K562 (cell line): Measurements from ENCODE around the gene BCL11A. TPM values are rescaled to one million over a fixed set of nuclear protein-coding genes. Genes with fewer than 3 reads are reported as not detected.

ENCODE experiments used
- ATAC-seq: fragments of 200-7000 bp; cut with Tn5 transposase; 3 replicates; pipeline ENCODE4 v1.9.1; 2020; ENCODE audit warnings: moderate library complexity
- BruUV-seq: library from RNA; stranded (reverse); fragments of 400-500 nt; replicated peaks from 2 replicates; lab custom pipeline; 2021; lab: Mats Ljungman, UMichigan
- CTCF ChIA-PET: fragments of 300-600 bp; formaldehyde crosslinking; extraction: SDS; loops from one replicate; lab custom pipeline; 2021; ENCODE audit warnings: low intra/inter-chr PET ratio; lab: Yijun Ruan, JAX
- POLR2A ChIA-PET: fragments of 300-600, 350-650 bp; sonication (Branson Sonifier 250); formaldehyde crosslinking; extraction: SDS; loops from one replicate; lab custom pipeline; 2021; ENCODE audit warnings: antibody characterized with exemption, inconsistent platforms; lab: Yijun Ruan, JAX
- DNase-seq, 4 experiments: peaks; one replicate each; pipeline versions ENCODE4 v3.0.0 to v3.0.0-alpha.2; 2011 to 2018; ENCODE audit warnings: low spot score in 3 of 4, mixed read lengths in 3 of 4; ENCODE audit errors: extremely low read depth in 1 of 4
- FAIRE-seq: peaks from 2 replicates; lab custom pipeline; 2011; peaks lifted over from hg19 to GRCh38; lab: Jason Lieb, UNC
- H2AFZ ChIP-seq: 2 replicates; pipeline ENCODE4 v1.6.0; 2011; ENCODE audit warnings: low read depth, low read length, control low read depth, inconsistent platforms
- H3K27ac ChIP-seq: fragments of 200-600 bp; 3 replicates; pipeline ENCODE4 v1.8.0; 2011; ENCODE audit warnings: low read depth, mild to moderate bottlenecking, control low read depth, inconsistent platforms, low read length, moderate library complexity, mixed read lengths; ENCODE audit errors: extremely low read depth
- H3K27me3 ChIP-seq, 2 experiments: fragments of 300-600 bp in 1 of 2; 2 replicates in 1 of 2; 3 replicates in 1 of 2; pipeline versions ENCODE4 v1.6.0 to v1.8.0; 2011; ENCODE audit warnings: inconsistent platforms in 2 of 2, low read length in 2 of 2, mild to moderate bottlenecking in 1 of 2, mixed read lengths in 1 of 2, moderate library complexity in 1 of 2; ENCODE audit not compliant: control insufficient read depth in 2 of 2, insufficient read depth in 2 of 2
- H3K36me3 ChIP-seq: fragments of 300-600 bp; 3 replicates; pipeline ENCODE4 v1.8.0; 2011; ENCODE audit warnings: mild to moderate bottlenecking, low read length, inconsistent platforms; ENCODE audit not compliant: control insufficient read depth, insufficient read depth
- H3K4me1 ChIP-seq, 2 experiments: fragments of 200-600 bp in 1 of 2; replicated peaks in 1 of 2; 2 replicates in 1 of 2; 3 replicates in 1 of 2; pipeline versions ENCODE4 v1.5.1 to v1.8.0; 2011; ENCODE audit warnings: inconsistent platforms in 2 of 2, low read length in 2 of 2, mild to moderate bottlenecking in 1 of 2, mixed read lengths in 1 of 2, moderate library complexity in 1 of 2; ENCODE audit not compliant: control insufficient read depth in 2 of 2, insufficient read depth in 2 of 2
- H3K4me2 ChIP-seq: 2 replicates; pipeline ENCODE4 v1.6.1; 2011; ENCODE audit warnings: low read length, control low read depth, inconsistent platforms, mixed read lengths; ENCODE audit not compliant: insufficient read depth
- H3K4me3 ChIP-seq: fragments of 200-600 bp; sonication (generic), shearing (Covaris generic); 2 replicates; pipeline ENCODE4 v1.5.1; 2016; ENCODE audit warnings: control low read depth, inconsistent platforms
- H3K79me2 ChIP-seq: fragments of 200-600 bp; 3 replicates; pipeline ENCODE4 v1.8.0; 2011; ENCODE audit warnings: low read length, inconsistent platforms; ENCODE audit not compliant: control insufficient read depth, insufficient read depth
- H3K9ac ChIP-seq, 2 experiments: 2 replicates each; pipeline versions ENCODE4 v1.6.0 to v1.6.1; 2011; ENCODE audit warnings: low read depth in 2 of 2, low read length in 2 of 2, control low read depth in 1 of 2, inconsistent platforms in 1 of 2, mild to moderate bottlenecking in 1 of 2, mixed read lengths in 1 of 2; ENCODE audit not compliant: insufficient read depth in 1 of 2
- H3K9me1 ChIP-seq: one replicate; pipeline ENCODE4 v1.6.0; 2011; ENCODE audit warnings: inconsistent platforms, mild to moderate bottlenecking, low read length, moderate library complexity; ENCODE audit not compliant: control insufficient read depth, insufficient read depth
- H3K9me3 ChIP-seq: replicated peaks from 2 replicates; pipeline ENCODE4 v1.5.1; 2011; ENCODE audit warnings: low read depth, low read length, inconsistent platforms; ENCODE audit not compliant: control insufficient read depth, insufficient read depth
- H4K20me1 ChIP-seq: replicated peaks from 2 replicates; pipeline ENCODE4 v1.6.1; 2011; ENCODE audit warnings: low read length, inconsistent platforms, mixed read lengths; ENCODE audit not compliant: control insufficient read depth, insufficient read depth
- CBX3 ChIP-seq, 2 experiments: IDR thresholded peaks; 1 replicate in 1 of 2; 2 replicates in 1 of 2; pipeline ENCODE4 v1.6.1; 2012; ENCODE audit warnings: inconsistent platforms in 2 of 2, low read length in 2 of 2, borderline replicate concordance in 1 of 2, control low read depth in 1 of 2
- SAFB ChIP-seq: fragments of 200-400 bp; formaldehyde crosslinking; IDR thresholded peaks from 2 replicates; pipeline ENCODE4 v1.6.1; 2017; ENCODE audit warnings: low read depth, low read length, borderline replicate concordance
- SETDB1 ChIP-seq: IDR thresholded peaks from one replicate; pipeline ENCODE4 v1.6.1; 2012; ENCODE audit warnings: low read length, control low read depth, inconsistent platforms
- TARDBP ChIP-seq: fragments of 450-650 bp; IDR thresholded peaks from 2 replicates; pipeline ENCODE4 v1.6.1; 2016
- TRIM24 ChIP-seq, 2 experiments: fragments of 450-650 bp; IDR thresholded peaks; 2 replicates each; pipeline ENCODE4 v1.6.1; 2016
- ZBTB9 ChIP-seq: fragments of 450-650 bp; formaldehyde crosslinking; IDR thresholded peaks from 2 replicates; pipeline ENCODE4 v1.4.0; 2020; ENCODE audit warnings: mild to moderate bottlenecking, moderate library complexity
- ZC3H4 ChIP-seq: sonication (generic); formaldehyde crosslinking; IDR thresholded peaks from 2 replicates; pipeline ENCODE4 v1.9.0; 2021; ENCODE audit warnings: missing genetic modification reagents, borderline replicate concordance
- ZNF174 ChIP-seq: fragments of 250-450 bp; sonication (Bioruptor Pico); IDR thresholded peaks from 2 replicates; pipeline ENCODE4 v1.4.0; 2020; ENCODE audit warnings: mild to moderate bottlenecking
- ZNF512 ChIP-seq: IDR thresholded peaks from 2 replicates; pipeline ENCODE4 v1.6.1; 2016; ENCODE audit warnings: missing genetic modification characterization, missing compliant biosample characterization
- WGBS: fragments of 100-300 bp; shearing (Covaris generic); methylation state at CpG from one replicate; pipeline ENCODE4 v1.1.6; 2016; ENCODE audit warnings: low coverage, mixed read lengths; ENCODE audit not compliant: insufficient coverage; ENCODE audit errors: missing lambda C conversion rate; 5-methylcytosine and 5-hydroxymethylcytosine counted together
- in situ Hi-C: fragments of 300-500 bp; cut with MboI; formaldehyde crosslinking; loops from 4 replicates; pipeline ENCODE4 v1.15.0; 2018; ENCODE audit warnings: inconsistent platforms, mixed read lengths
- intact Hi-C: fragments of 100-400 bp; cut with micrococcal nuclease; formaldehyde crosslinking; loops from 2 replicates; pipeline ENCODE4 v1.14.2; 2022
- polyA plus RNA-seq, 8 experiments: library from polyadenylated mRNA; depleted of rRNA in 4 of 8; stranded (reverse) in 5 of 8; unstranded in 3 of 8; fragments of >200 nt; fragmentation: Nextera tagmentation in 2 of 8; fragmentation: Illumina TruSeq in 1 of 8; extraction: Ambion mirVana in 2 of 8; extraction: Trizol in 1 of 8; gene quantifications; 2 replicates each; pipeline versions ENCODE4 v1.2.1 to v1.2.3, GENCODE V29; 2011 to 2014; ENCODE audit warnings: inconsistent platforms in 1 of 8, missing spikeins in 1 of 8
- total RNA-seq, 7 experiments: library from RNA; depleted of rRNA in 6 of 7; stranded (reverse); fragments of >200 nt in 6 of 7; fragmentation: Illumina TruSeq in 2 of 7; extraction: Trizol in 2 of 7; gene quantifications; 2 replicates each; pipeline versions ENCODE4 v1.2.1 to v1.2.3, GENCODE V29; 2011 to 2021; ENCODE audit warnings: low replicate concordance in 1 of 7
- TF ChIP-seq, protein P1 (sequence below): fragments of 250-450 bp; sonication (Bioruptor Pico); IDR thresholded peaks from 2 replicates; pipeline ENCODE4 v1.5.0; 2020; ENCODE audit warnings: mild to moderate bottlenecking

The BCL11A gene
- total and polyA plus RNA-seq, 9 of the 15 experiments (the other 6 are each of a cell fraction or from before 2014, with no cell fraction given): 0.13 TPM; not detected in 8

- ATAC-seq: no peak
- H3K27ac ChIP-seq: no peak overlapping the region
- no peak overlapping the region for H3K4me3 ChIP-seq
- no peak overlapping the region for H2AFZ ChIP-seq
- 0% methylated on average over 4 of the region's 4 CpGs for WGBS
- H3K9ac ChIP-seq: no peak overlapping the region
- 0 out of 2 replicates have a peak, but pooled peaks cover 4% of the 10 kb centered on the region for H4K20me1 ChIP-seq
- intact Hi-C loops: no loop called here
- no peak overlapping the region for H3K4me2 ChIP-seq
- peaks cover 7 to 10% of the 10 kb centered on the region in 2 experiments; a peak in 4 of 5 replicates for H3K27me3 ChIP-seq
- TF ChIP-seq SAFB: no peak
- TF ChIP-seq CBX3 (IDR thresholded peaks at IDR 0.05; ENCODE audit: borderline replicate concordance in 1 of 2, low read length in 2 of 2): no peak
- no peak for TF ChIP-seq ZC3H4 (CRISPR knock-in tag)
- no peak for TF ChIP-seq TRIM24 (IDR thresholded peaks at IDR 0.05)
- TF ChIP-seq, protein P1, sequence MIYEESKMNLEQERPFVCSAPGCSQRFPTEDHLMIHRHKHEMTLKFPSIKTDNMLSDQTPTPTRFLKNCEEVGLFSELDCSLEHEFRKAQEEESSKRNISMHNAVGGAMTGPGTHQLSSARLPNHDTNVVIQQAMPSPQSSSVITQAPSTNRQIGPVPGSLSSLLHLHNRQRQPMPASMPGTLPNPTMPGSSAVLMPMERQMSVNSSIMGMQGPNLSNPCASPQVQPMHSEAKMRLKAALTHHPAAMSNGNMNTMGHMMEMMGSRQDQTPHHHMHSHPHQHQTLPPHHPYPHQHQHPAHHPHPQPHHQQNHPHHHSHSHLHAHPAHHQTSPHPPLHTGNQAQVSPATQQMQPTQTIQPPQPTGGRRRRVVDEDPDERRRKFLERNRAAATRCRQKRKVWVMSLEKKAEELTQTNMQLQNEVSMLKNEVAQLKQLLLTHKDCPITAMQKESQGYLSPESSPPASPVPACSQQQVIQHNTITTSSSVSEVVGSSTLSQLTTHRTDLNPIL (CRISPR knock-in tag): no peak
- TF ChIP-seq ZNF174 (CRISPR knock-in tag): no peak
- no peak for TF ChIP-seq ZBTB9 (CRISPR knock-in tag)
- TF ChIP-seq ZNF512 (tag): no peak
- no peak for TF ChIP-seq SETDB1
- TF ChIP-seq TARDBP: no peak
- ChIA-PET CTCF (no interaction called here), POLR2A (no interaction called here)
- no peaks in the 10 kb centered on the region for H3K79me2 ChIP-seq
- no peak for FAIRE-seq
- no TSS peak for BruUV-seq
- in situ Hi-C loops: no loop called here
- H3K36me3 ChIP-seq: no peaks in the 10 kb centered on the region
- no peaks in the 10 kb centered on the region for H3K9me3 ChIP-seq
- DNase-seq: no peak
- H3K4me1 ChIP-seq: no peaks in the 10 kb centered on the region
- no peaks in the 10 kb centered on the region for H3K9me1 ChIP-seq
Measured at GRCh38 chr2:60492548-60492947, 60.9 kb downstream of the BCL11A start.
